PC-3 (cell line): ENCODE measurements around the gene TCFL5. TPM values are rescaled to one million over a fixed set of nuclear protein-coding genes. Genes with fewer than 3 reads are reported as not detected.

Source experiments
- ATAC-seq: fragments of 200-7000 bp; cut with Tn5 transposase; 2 replicates; pipeline ENCODE4 v1.9.1; 2020; ENCODE audit warnings: mild to moderate bottlenecking, moderate library complexity
- BruUV-seq: library from RNA; stranded (reverse); fragments of 400-500 nt; replicated peaks from 2 replicates; lab custom pipeline; 2021; lab: Mats Ljungman, UMichigan
- CTCF ChIA-PET: fragments of 300-600 bp; sonication (Branson Sonifier 250); formaldehyde crosslinking; loops from one replicate; lab custom pipeline; 2022; ENCODE audit warnings: antibody characterized with exemption; lab: Charles Lee
- POLR2A ChIA-PET: fragments of 300-600 bp; sonication (Branson Sonifier 250); formaldehyde crosslinking; loops from one replicate; lab custom pipeline; 2022; ENCODE audit warnings: antibody characterized with exemption; ENCODE audit not compliant: unreplicated experiment; lab: Charles Lee
- DNase-seq: peaks from one replicate; pipeline ENCODE4 v3.0.0-alpha.2; 2015
- H2AFZ ChIP-seq: fragments of 300-600 bp; sonication (generic); 2 replicates; pipeline ENCODE4 v1.6.0; 2016; ENCODE audit warnings: antibody characterized with exemption, low read length
- H3F3A ChIP-seq: fragments of 300-600 bp; sonication (generic); one replicate; pipeline ENCODE4 v1.6.0; 2017; ENCODE audit warnings: antibody characterized with exemption, low read length, control low read depth, mild to moderate bottlenecking; ENCODE audit not compliant: unreplicated experiment
- H3K27ac ChIP-seq: fragments of 300-600 bp; sonication (generic); 2 replicates; pipeline ENCODE4 v1.5.1; 2016; ENCODE audit warnings: mild to moderate bottlenecking, low read length
- H3K27me3 ChIP-seq: fragments of 300-600 bp; sonication (generic); 2 replicates; pipeline ENCODE4 v1.6.1; 2016; ENCODE audit warnings: low read length, mixed read lengths
- H3K36me3 ChIP-seq: fragments of 300-600 bp; sonication (generic); 2 replicates; pipeline ENCODE4 v1.6.1; 2016; ENCODE audit warnings: low read depth, mixed run types, low read length, mixed read lengths
- H3K4me1 ChIP-seq: fragments of 300-600 bp; sonication (generic); 2 replicates; pipeline ENCODE4 v1.5.1; 2016; ENCODE audit warnings: low read length; ENCODE audit not compliant: insufficient read depth
- H3K4me2 ChIP-seq: fragments of 300-600 bp; sonication (generic); 2 replicates; pipeline ENCODE4 v1.6.0; 2016; ENCODE audit warnings: low read length
- H3K4me3 ChIP-seq: fragments of 300-600 bp; sonication (generic); 2 replicates; pipeline ENCODE4 v1.5.1; 2016; ENCODE audit warnings: mild to moderate bottlenecking, low read length, mixed read lengths
- H3K79me2 ChIP-seq: fragments of 300-600 bp; sonication (generic); 2 replicates; pipeline ENCODE4 v1.6.1; 2017; ENCODE audit warnings: low read length, mixed read lengths
- H3K9ac ChIP-seq: fragments of 300-600 bp; sonication (generic); 2 replicates; pipeline ENCODE4 v1.6.0; 2016; ENCODE audit warnings: mild to moderate bottlenecking, low read length
- H3K9me2 ChIP-seq: fragments of 300-600 bp; sonication (generic); replicated peaks from 2 replicates; pipeline ENCODE4 v1.6.1; 2016; ENCODE audit warnings: mixed run types, low read length, mixed read lengths
- H3K9me3 ChIP-seq: fragments of 300-600 bp; sonication (generic); 2 replicates; pipeline ENCODE4 v1.6.1; 2016; ENCODE audit warnings: low read length, mixed read lengths
- H4K20me1 ChIP-seq: fragments of 300-600 bp; sonication (generic); 2 replicates; pipeline ENCODE4 v1.6.1; 2016; ENCODE audit warnings: low read length, mixed read lengths
- CTCF ChIP-seq: fragments of 300-600 bp; sonication (generic); conservative IDR thresholded peaks from 2 replicates; pipeline ENCODE4 v1.5.1; 2017; ENCODE audit warnings: antibody characterized with exemption, low read depth, mild to moderate bottlenecking, low read length
- EZH2 ChIP-seq: fragments of 300-600 bp; sonication (generic); IDR thresholded peaks from one replicate; pipeline ENCODE4 v1.6.1; 2017; ENCODE audit warnings: antibody characterized with exemption, mild to moderate bottlenecking, low read length; ENCODE audit not compliant: unreplicated experiment
- EZH2phosphoT487 ChIP-seq: fragments of 300-600 bp; sonication (generic); IDR thresholded peaks from 2 replicates; pipeline ENCODE4 v1.6.1; 2018; ENCODE audit warnings: mild to moderate bottlenecking, antibody characterized with exemption, low read length, borderline replicate concordance
- intact Hi-C: fragments of 100-400 bp; cut with micrococcal nuclease; formaldehyde crosslinking; loops from 2 replicates; pipeline ENCODE4 v1.9.0; 2023
- total RNA-seq: library from RNA; depleted of rRNA; stranded (reverse); fragments of >200 nt; gene quantifications from 2 replicates; pipeline ENCODE4 v1.2.3, GENCODE V29; 2014

TCFL5 gene
- total RNA-seq, 1 experiment from 2014 or later = 15.8 TPM

- ATAC-seq (no peak), DNase-seq (no peak)
- intact Hi-C loops = loop anchor here (5.0 to 10.0 kb wide), 5 partner anchors 56 to 408 kb away; partner anchors contain the start of gene RPS21
- no TSS peak for BruUV-seq
- Histone ChIP-seq H2AFZ (no peak overlapping the region), H3K9ac (no peak overlapping the region), H3K4me1 (peaks cover 39% of the 10 kb centered on the region), H3K36me3 (no peaks in the 10 kb centered on the region; the same call in 1 of the 2 replicates), H3K27me3 (no peaks in the 10 kb centered on the region), H3K4me3 (no peak overlapping the region), H3K27ac (no peak overlapping the region), H3F3A (no peaks in the 10 kb centered on the region), H4K20me1 (0 out of 2 replicates have a peak, but pooled peaks cover 8% of the 10 kb centered on the region), H3K9me3 (no peaks in the 10 kb centered on the region), H3K9me2 (no peaks in the 10 kb centered on the region), H3K79me2 (peaks cover 12% of the 10 kb centered on the region), H3K4me2 (peak overlapping the region; percentile 81)
- TF ChIP-seq CTCF = no peak
- TF ChIP-seq EZH2phosphoT487 = no peak
- no peak for TF ChIP-seq EZH2
- ChIA-PET POLR2A (no interaction called here), CTCF (interaction anchor here (1.0 kb wide), 1 partner anchor 170 kb away, joined by 3 read pairs; no protein-coding TSS in a partner anchor)
Observed at GRCh38 chr20:62792940-62793756, 68.5 kb downstream of the TCFL5 start.

GRCh38 chr20:62792182-62792939, 69.3 kb downstream of the TCFL5 start:
- DNase-seq (peak; percentile 54), ATAC-seq (no peak)
- no peak overlapping the region for H3K9ac ChIP-seq
- peak overlapping the region; percentile 35; the same call in 1 of the 2 replicates for H2AFZ ChIP-seq
- no peak overlapping the region for H3K4me3 ChIP-seq
- ChIA-PET POLR2A (no interaction called here), CTCF (interaction anchor here (0.7 to 1.3 kb wide), 4 partner anchors 88 to 169 kb away, joined by 3 to 13 read pairs (median 6); no protein-coding TSS in a partner anchor)
- H3K79me2 ChIP-seq = peaks cover 5% of the 10 kb centered on the region
- H3K9me2 ChIP-seq = no peaks in the 10 kb centered on the region
- no peaks in the 10 kb centered on the region for H3K27me3 ChIP-seq
- TF ChIP-seq CTCF = no peak
- TF ChIP-seq EZH2phosphoT487 = no peak
- no peaks in the 10 kb centered on the region for H3F3A ChIP-seq
- H3K36me3 ChIP-seq = no peaks in the 10 kb centered on the region
- intact Hi-C loops = loop anchor here (5.0 to 10.0 kb wide), 5 partner anchors 55 to 408 kb away; partner anchors contain the start of gene RPS21
- no TSS peak for BruUV-seq
- no peak overlapping the region for H3K27ac ChIP-seq
- peaks cover 31% of the 10 kb centered on the region for H3K4me1 ChIP-seq
- H4K20me1 ChIP-seq = 0 out of 2 replicates have a peak, but pooled peaks cover 4% of the 10 kb centered on the region
- no peaks in the 10 kb centered on the region for H3K9me3 ChIP-seq
- H3K4me2 ChIP-seq = peak overlapping the region; percentile 76; the same call in 1 of the 2 replicates
